ENCODE data around the gene CIC. TPM values are rescaled to one million over a fixed set of nuclear protein-coding genes. Genes with fewer than 3 reads are reported as not detected.

CIC gene
- total and polyA plus RNA-seq, 9 of the 15 experiments (the other 6 are each of a cell fraction or from before 2014, with no cell fraction given): 0.07 to 44.7 (median 8.6) TPM

- TF ChIP-seq ZMIZ1 (IDR thresholded peaks at IDR 0.05; ENCODE audit: low read depth in 2 of 2, low read length in 2 of 2) (no peak), ARID2 (IDR thresholded peaks at IDR 0.05) (no peak), LARP7 (IDR thresholded peaks at IDR 0.05) (no peak), CCAR2 (IDR thresholded peaks at IDR 0.05; ENCODE audit: low read depth, low read length) (no peak), MTF1 (CRISPR knock-in tag; IDR thresholded peaks at IDR 0.05; ENCODE audit: borderline replicate concordance) (no peak), TFAP4 (CRISPR knock-in tag; IDR thresholded peaks at IDR 0.05; ENCODE audit: borderline replicate concordance) (no peak)
Observed at GRCh38 chr19:42245231-42245630, 23.8 kb upstream of the CIC start (continued).
